Measurements from ENCODE around the gene MAP2K7.

MAP2K7 gene

DNA sequence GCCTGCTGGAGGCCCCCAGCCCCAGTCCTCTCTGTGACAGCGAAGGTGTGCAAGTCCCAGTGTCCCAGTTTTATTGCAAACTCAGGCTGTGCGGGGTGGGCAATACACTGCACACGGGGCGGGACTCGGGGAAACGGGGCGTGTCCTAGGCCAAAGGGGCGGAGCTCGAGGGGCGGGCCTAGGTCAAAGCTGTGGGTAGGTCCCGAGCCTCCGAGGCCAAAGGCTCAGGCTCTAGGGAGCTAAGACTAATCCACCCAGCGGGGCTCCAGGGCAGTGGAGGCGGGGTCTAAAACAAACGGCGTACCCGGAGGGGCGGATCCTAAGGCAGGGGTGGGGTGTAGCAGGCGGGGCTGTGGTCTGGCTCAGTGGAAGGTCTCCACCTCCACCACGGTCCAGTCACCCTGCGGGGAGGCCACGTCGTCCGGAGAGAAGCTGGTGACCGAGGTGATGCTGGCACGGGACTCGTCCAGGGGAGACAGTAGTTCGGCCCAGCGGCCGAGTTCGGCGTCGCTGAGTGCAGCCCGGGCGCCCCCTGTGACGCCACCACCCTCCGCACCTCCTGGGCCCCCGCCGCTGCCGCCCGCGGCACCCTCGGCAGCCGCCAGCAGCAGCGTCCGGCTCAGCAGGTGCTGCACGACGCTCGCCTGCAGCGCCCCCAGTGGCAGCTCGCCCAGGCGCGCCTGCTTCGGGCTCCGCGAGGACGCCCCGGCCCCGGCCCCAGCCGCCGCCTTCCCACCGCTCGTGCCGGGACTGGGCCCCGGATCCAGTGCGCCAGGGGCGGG, 34.8 kb upstream of the MAP2K7 start (continued):
- TF ChIP-seq, protein P1, sequence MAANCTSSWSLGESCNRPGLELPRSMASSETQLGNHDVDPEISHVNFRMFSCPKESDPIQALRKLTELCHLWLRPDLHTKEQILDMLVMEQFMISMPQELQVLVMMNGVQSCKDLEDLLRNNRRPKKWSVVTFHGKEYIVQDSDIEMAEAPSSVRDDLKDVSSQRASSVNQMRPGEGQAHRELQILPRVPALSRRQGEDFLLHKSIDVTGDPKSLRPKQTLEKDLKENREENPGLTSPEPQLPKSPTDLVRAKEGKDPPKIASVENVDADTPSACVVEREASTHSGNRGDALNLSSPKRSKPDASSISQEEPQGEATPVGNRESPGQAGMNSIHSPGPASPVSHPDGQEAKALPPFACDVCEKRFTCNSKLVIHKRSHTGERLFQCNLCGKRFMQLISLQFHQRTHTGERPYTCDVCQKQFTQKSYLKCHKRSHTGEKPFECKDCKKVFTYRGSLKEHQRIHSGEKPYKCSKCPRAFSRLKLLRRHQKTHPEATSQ (tag by site-specific recombination; IDR thresholded peaks at IDR 0.05) = peak; percentile 23; the same call in 1 of the 2 replicates
- TF ChIP-seq ZBTB8A (tag by site-specific recombination; IDR thresholded peaks at IDR 0.05) = peak; percentile 47
- TF ChIP-seq, protein P2, sequence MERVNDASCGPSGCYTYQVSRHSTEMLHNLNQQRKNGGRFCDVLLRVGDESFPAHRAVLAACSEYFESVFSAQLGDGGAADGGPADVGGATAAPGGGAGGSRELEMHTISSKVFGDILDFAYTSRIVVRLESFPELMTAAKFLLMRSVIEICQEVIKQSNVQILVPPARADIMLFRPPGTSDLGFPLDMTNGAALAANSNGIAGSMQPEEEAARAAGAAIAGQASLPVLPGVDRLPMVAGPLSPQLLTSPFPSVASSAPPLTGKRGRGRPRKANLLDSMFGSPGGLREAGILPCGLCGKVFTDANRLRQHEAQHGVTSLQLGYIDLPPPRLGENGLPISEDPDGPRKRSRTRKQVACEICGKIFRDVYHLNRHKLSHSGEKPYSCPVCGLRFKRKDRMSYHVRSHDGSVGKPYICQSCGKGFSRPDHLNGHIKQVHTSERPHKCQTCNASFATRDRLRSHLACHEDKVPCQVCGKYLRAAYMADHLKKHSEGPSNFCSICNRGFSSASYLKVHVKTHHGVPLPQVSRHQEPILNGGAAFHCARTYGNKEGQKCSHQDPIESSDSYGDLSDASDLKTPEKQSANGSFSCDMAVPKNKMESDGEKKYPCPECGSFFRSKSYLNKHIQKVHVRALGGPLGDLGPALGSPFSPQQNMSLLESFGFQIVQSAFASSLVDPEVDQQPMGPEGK (tag by site-specific recombination; IDR thresholded peaks at IDR 0.05) = peak; percentile 81
- 0 out of 2 replicates have a peak, but pooled peaks have one; percentile 41 for TF ChIP-seq ZBTB48 (tag by site-specific recombination; IDR thresholded peaks at IDR 0.05)
- TF ChIP-seq GLIS2 (tag by site-specific recombination; IDR thresholded peaks at IDR 0.05) = peak; percentile 67; the same call in 1 of the 2 replicates
- TF ChIP-seq ZNF843 (tag by site-specific recombination; IDR thresholded peaks at IDR 0.05) = peak; percentile 35; the same call in 1 of the 2 replicates
- TF ChIP-seq ZNF596 (tag by site-specific recombination; IDR thresholded peaks at IDR 0.05) = no peak
- no peak for TF ChIP-seq ZNF610 (tag by site-specific recombination; IDR thresholded peaks at IDR 0.05; ENCODE audit: borderline replicate concordance)
- TF ChIP-seq ZBTB20 (tag by site-specific recombination; IDR thresholded peaks at IDR 0.05) = peak; percentile 19
- peak; percentile 81 for TF ChIP-seq ZNF629 (tag by site-specific recombination; IDR thresholded peaks at IDR 0.05)
- 0 out of 2 replicates have a peak, but pooled peaks have one; percentile 79 for TF ChIP-seq ZNF660 (tag by site-specific recombination; IDR thresholded peaks at IDR 0.05)
- peak; percentile 94; the same call in 1 of the 2 replicates for TF ChIP-seq ZNF10 (tag by site-specific recombination; IDR thresholded peaks at IDR 0.05)
- TF ChIP-seq KLF16 (tag by site-specific recombination; IDR thresholded peaks at IDR 0.05) = peak; percentile 48
- TF ChIP-seq, protein P3, sequence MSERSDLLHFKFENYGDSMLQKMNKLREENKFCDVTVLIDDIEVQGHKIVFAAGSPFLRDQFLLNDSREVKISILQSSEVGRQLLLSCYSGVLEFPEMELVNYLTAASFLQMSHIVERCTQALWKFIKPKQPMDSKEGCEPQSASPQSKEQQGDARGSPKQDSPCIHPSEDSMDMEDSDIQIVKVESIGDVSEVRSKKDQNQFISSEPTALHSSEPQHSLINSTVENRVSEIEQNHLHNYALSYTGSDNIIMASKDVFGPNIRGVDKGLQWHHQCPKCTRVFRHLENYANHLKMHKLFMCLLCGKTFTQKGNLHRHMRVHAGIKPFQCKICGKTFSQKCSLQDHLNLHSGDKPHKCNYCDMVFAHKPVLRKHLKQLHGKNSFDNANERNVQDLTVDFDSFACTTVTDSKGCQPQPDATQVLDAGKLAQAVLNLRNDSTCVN (tag by site-specific recombination; optimal IDR thresholded peaks at IDR 0.05) = peak; percentile 42
- TF ChIP-seq, protein P4, sequence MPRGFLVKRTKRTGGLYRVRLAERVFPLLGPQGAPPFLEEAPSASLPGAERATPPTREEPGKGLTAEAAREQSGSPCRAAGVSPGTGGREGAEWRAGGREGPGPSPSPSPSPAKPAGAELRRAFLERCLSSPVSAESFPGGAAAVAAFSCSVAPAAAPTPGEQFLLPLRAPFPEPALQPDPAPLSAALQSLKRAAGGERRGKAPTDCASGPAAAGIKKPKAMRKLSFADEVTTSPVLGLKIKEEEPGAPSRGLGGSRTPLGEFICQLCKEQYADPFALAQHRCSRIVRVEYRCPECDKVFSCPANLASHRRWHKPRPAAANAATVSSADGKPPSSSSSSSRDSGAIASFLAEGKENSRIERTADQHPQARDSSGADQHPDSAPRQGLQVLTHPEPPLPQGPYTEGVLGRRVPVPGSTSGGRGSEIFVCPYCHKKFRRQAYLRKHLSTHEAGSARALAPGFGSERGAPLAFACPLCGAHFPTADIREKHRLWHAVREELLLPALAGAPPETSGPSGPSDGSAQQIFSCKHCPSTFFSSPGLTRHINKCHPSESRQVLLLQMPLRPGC (tag by site-specific recombination; IDR thresholded peaks at IDR 0.05) = no peak
- TF ChIP-seq, protein P5, sequence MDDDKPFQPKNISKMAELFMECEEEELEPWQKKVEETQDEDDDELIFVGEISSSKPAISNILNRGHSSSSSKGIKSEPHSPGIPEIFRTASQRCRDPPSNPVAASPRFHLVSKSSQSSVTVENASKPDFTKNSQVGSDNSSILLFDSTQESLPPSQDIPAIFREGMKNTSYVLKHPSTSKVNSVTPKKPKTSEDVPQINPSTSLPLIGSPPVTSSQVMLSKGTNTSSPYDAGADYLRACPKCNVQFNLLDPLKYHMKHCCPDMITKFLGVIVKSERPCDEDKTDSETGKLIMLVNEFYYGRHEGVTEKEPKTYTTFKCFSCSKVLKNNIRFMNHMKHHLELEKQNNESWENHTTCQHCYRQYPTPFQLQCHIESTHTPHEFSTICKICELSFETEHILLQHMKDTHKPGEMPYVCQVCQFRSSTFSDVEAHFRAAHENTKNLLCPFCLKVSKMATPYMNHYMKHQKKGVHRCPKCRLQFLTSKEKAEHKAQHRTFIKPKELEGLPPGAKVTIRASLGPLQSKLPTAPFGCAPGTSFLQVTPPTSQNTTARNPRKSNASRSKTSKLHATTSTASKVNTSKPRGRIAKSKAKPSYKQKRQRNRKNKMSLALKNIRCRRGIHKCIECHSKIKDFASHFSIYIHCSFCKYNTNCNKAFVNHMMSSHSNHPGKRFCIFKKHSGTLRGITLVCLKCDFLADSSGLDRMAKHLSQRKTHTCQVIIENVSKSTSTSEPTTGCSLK (tag by site-specific recombination; IDR thresholded peaks at IDR 0.05) = no peak
- no peak for TF ChIP-seq WT1 (tag by site-specific recombination; IDR thresholded peaks at IDR 0.05)
- peak; percentile 13; the same call in 1 of the 2 replicates for TF ChIP-seq TRIM28 (IDR thresholded peaks at IDR 0.05; ENCODE audit: borderline replicate concordance, low read length)
- peak; percentile 90 for TF ChIP-seq OSR2 (tag by site-specific recombination; IDR thresholded peaks at IDR 0.05)
- no peak for TF ChIP-seq ZNF837 (tag by site-specific recombination; IDR thresholded peaks at IDR 0.05)
- TF ChIP-seq, protein P6, sequence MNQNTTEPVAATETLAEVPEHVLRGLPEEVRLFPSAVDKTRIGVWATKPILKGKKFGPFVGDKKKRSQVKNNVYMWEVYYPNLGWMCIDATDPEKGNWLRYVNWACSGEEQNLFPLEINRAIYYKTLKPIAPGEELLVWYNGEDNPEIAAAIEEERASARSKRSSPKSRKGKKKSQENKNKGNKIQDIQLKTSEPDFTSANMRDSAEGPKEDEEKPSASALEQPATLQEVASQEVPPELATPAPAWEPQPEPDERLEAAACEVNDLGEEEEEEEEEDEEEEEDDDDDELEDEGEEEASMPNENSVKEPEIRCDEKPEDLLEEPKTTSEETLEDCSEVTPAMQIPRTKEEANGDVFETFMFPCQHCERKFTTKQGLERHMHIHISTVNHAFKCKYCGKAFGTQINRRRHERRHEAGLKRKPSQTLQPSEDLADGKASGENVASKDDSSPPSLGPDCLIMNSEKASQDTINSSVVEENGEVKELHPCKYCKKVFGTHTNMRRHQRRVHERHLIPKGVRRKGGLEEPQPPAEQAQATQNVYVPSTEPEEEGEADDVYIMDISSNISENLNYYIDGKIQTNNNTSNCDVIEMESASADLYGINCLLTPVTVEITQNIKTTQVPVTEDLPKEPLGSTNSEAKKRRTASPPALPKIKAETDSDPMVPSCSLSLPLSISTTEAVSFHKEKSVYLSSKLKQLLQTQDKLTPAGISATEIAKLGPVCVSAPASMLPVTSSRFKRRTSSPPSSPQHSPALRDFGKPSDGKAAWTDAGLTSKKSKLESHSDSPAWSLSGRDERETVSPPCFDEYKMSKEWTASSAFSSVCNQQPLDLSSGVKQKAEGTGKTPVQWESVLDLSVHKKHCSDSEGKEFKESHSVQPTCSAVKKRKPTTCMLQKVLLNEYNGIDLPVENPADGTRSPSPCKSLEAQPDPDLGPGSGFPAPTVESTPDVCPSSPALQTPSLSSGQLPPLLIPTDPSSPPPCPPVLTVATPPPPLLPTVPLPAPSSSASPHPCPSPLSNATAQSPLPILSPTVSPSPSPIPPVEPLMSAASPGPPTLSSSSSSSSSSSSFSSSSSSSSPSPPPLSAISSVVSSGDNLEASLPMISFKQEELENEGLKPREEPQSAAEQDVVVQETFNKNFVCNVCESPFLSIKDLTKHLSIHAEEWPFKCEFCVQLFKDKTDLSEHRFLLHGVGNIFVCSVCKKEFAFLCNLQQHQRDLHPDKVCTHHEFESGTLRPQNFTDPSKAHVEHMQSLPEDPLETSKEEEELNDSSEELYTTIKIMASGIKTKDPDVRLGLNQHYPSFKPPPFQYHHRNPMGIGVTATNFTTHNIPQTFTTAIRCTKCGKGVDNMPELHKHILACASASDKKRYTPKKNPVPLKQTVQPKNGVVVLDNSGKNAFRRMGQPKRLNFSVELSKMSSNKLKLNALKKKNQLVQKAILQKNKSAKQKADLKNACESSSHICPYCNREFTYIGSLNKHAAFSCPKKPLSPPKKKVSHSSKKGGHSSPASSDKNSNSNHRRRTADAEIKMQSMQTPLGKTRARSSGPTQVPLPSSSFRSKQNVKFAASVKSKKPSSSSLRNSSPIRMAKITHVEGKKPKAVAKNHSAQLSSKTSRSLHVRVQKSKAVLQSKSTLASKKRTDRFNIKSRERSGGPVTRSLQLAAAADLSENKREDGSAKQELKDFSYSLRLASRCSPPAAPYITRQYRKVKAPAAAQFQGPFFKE (tag by site-specific recombination; IDR thresholded peaks at IDR 0.05; ENCODE audit: borderline replicate concordance) = no peak
- TF ChIP-seq, protein P7, sequence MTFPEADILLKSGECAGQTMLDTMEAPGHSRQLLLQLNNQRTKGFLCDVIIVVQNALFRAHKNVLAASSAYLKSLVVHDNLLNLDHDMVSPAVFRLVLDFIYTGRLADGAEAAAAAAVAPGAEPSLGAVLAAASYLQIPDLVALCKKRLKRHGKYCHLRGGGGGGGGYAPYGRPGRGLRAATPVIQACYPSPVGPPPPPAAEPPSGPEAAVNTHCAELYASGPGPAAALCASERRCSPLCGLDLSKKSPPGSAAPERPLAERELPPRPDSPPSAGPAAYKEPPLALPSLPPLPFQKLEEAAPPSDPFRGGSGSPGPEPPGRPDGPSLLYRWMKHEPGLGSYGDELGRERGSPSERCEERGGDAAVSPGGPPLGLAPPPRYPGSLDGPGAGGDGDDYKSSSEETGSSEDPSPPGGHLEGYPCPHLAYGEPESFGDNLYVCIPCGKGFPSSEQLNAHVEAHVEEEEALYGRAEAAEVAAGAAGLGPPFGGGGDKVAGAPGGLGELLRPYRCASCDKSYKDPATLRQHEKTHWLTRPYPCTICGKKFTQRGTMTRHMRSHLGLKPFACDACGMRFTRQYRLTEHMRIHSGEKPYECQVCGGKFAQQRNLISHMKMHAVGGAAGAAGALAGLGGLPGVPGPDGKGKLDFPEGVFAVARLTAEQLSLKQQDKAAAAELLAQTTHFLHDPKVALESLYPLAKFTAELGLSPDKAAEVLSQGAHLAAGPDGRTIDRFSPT (tag by site-specific recombination; IDR thresholded peaks at IDR 0.05) = peak; percentile 21; the same call in 1 of the 2 replicates

All from HEK293 (cell line).